Suprapubic skin (tissue), 4 donors: ENCODE results near the gene PDE6C. TPM values are rescaled to one million over a fixed set of nuclear protein-coding genes. Genes with fewer than 3 reads are reported as not detected.

Source experiments
- DNase-seq, 2 donors: peaks; one replicate each; pipeline ENCODE4 v3.0.0-alpha.2; 2019; ENCODE audit warnings: low spot score in 2 of 2
- H3K27ac ChIP-seq: fragments of 200-600 bp; sonication (generic); one replicate; pipeline ENCODE4 v1.5.1; 2019
- H3K27me3 ChIP-seq: fragments of 200-600 bp; sonication (generic); one replicate; pipeline ENCODE4 v1.5.1; 2019
- H3K36me3 ChIP-seq: fragments of 200-600 bp; sonication (generic); one replicate; pipeline ENCODE4 v1.5.1; 2019
- H3K4me1 ChIP-seq: fragments of 200-600 bp; sonication (generic); one replicate; pipeline ENCODE4 v1.5.1; 2019
- H3K4me3 ChIP-seq: fragments of 200-600 bp; sonication (generic); one replicate; pipeline ENCODE4 v1.5.1; 2019; ENCODE audit warnings: mild to moderate bottlenecking
- H3K9me3 ChIP-seq: fragments of 200-600 bp; sonication (generic); one replicate; pipeline ENCODE4 v1.5.1; 2019
- EP300 ChIP-seq: sonication (generic); formaldehyde crosslinking; IDR thresholded peaks from one replicate; pipeline ENCODE4 v1.6.1; 2017; ENCODE audit warnings: antibody characterized with exemption
- POLR2A ChIP-seq, 2 donors: fragments of 450-650 bp; IDR thresholded peaks; one replicate each; pipeline ENCODE4 v1.6.1; 2017; ENCODE audit warnings: antibody characterized with exemption in 2 of 2, mild to moderate bottlenecking in 2 of 2, moderate library complexity in 2 of 2
- POLR2AphosphoS5 ChIP-seq, 3 donors: sonication (generic); formaldehyde crosslinking; IDR thresholded peaks; one replicate each; pipeline ENCODE4 v1.6.1; 2017; ENCODE audit warnings: antibody characterized with exemption in 3 of 3
- WGBS: methylation state at CpG from one replicate; pipeline ENCODE4 v1.1.5; 2018; 5-methylcytosine and 5-hydroxymethylcytosine counted together
- total RNA-seq, 4 donors: library from RNA; depleted of rRNA; stranded (reverse); fragments of >200 nt; gene quantifications; one replicate each; pipeline ENCODE4 v1.1.0, GENCODE V29; 2016
- TF ChIP-seq, protein P1 (sequence below), 2 donors: fragments of 200-600 bp in 1 of 2; fragments of 450-650 bp in 1 of 2; sonication (generic) in 1 of 2; IDR thresholded peaks; one replicate each; pipeline ENCODE4 v1.5.1; 2016 to 2019; ENCODE audit warnings: antibody characterized with exemption in 2 of 2, mild to moderate bottlenecking in 1 of 2, moderate library complexity in 1 of 2

Gene PDE6C
- total RNA-seq, 4 donors from 2014 or later, result not detected

DNA sequence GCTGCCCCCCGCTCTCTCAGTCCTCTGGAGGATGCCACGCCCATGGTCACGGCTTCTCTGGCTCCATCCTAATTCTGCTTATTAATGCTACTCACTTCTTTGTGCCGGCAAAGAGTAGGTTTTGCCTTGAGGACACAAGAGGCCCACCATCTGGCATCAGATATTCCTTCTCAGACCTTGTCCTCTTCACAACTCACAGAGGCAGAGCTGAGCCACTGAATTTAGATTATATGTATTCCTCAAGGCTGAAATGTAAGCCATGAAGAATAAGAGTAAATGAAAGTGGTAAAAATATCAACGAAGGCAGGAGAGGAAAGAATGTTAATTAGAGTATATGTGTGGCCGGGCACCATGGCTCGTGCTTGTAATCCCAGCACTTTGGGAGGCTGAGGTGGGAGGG, 17.8 kb upstream of the PDE6C start:
- Histone ChIP-seq H3K9me3 (no peaks in the 10 kb centered on the region), H3K27ac (no peak overlapping the region), H3K36me3 (no peaks in the 10 kb centered on the region), H3K27me3 (no peaks in the 10 kb centered on the region), H3K4me3 (no peak overlapping the region), H3K4me1 (no peaks in the 10 kb centered on the region)
- DNase-seq, result no peak
- WGBS, result 87% methylated on average over 7 of the region's 7 CpGs
- TF ChIP-seq POLR2AphosphoS5 (IDR thresholded peaks at IDR 0.05), result no peak
- TF ChIP-seq, protein P1, sequence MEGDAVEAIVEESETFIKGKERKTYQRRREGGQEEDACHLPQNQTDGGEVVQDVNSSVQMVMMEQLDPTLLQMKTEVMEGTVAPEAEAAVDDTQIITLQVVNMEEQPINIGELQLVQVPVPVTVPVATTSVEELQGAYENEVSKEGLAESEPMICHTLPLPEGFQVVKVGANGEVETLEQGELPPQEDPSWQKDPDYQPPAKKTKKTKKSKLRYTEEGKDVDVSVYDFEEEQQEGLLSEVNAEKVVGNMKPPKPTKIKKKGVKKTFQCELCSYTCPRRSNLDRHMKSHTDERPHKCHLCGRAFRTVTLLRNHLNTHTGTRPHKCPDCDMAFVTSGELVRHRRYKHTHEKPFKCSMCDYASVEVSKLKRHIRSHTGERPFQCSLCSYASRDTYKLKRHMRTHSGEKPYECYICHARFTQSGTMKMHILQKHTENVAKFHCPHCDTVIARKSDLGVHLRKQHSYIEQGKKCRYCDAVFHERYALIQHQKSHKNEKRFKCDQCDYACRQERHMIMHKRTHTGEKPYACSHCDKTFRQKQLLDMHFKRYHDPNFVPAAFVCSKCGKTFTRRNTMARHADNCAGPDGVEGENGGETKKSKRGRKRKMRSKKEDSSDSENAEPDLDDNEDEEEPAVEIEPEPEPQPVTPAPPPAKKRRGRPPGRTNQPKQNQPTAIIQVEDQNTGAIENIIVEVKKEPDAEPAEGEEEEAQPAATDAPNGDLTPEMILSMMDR (IDR thresholded peaks at IDR 0.05), result no peak

DNA sequence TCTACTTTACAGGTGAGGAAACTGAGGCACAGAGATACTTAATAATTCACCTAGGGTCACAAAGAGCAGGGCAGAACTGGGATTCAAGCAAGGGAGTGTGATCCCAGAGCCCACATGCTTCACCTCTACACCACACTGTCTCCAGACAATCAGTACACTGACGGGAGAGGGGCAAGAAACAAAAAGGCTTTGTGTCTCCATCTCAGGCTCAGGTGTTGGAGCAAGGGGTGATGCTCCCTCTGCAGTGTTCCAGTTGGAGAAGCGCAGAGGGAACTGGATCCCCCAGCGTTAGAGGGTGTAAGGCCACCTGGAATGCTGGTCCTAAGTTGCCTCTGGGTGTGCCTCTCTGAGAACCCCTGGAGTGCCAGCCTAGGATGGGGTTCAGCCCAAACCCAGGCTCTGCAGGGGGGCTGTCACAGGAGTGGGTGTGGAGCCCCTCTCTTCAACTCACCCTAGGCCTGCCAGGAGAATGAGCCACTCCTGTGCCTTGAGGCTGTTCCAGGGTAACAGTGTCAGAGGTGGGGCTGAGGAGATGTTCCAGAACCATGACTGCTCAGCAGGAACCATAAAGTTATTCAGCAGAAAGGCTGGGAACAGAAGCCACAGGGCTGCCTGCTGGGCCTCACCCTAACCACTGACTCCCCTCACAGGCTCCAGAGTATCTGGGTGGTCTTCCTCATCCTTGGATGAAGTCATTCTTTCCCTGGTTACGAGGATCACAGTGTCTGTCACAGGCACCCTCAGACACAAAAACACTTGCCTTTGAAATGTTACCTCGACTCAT, 16.8 kb upstream of the PDE6C start:
- TF ChIP-seq, protein P1 (IDR thresholded peaks at IDR 0.05), result no peak
- no peak for TF ChIP-seq POLR2A (IDR thresholded peaks at IDR 0.05)
- TF ChIP-seq EP300, result no peak
- TF ChIP-seq POLR2AphosphoS5 (IDR thresholded peaks at IDR 0.05), result no peak
- peak in 1 of 2 donors; percentile 55 for DNase-seq
- no peak overlapping the region for H3K4me3 ChIP-seq

GRCh38 chr10:93596539-93596938, 15.8 kb upstream of the PDE6C start:
- DNase-seq, result peak in 1 of 2 donors; percentile 26
- Histone ChIP-seq H3K9me3 (no peaks in the 10 kb centered on the region), H3K4me3 (no peak overlapping the region), H3K36me3 (no peaks in the 10 kb centered on the region), H3K4me1 (peaks cover 13% of the 10 kb centered on the region), H3K27ac (no peak overlapping the region), H3K27me3 (peaks cover 14% of the 10 kb centered on the region)
- TF ChIP-seq POLR2A (IDR thresholded peaks at IDR 0.05) (no peak), EP300 (no peak)
- WGBS, result 85% methylated on average over 4 of the region's 4 CpGs

More for the DNA sequence above, 16.8 kb upstream of the PDE6C start:
- H3K4me1 ChIP-seq, result peaks cover 4% of the 10 kb centered on the region
- H3K27me3 ChIP-seq, result peaks cover 4% of the 10 kb centered on the region
- no peak overlapping the region for H3K27ac ChIP-seq
- 85% methylated on average over 5 of the region's 5 CpGs for WGBS
- H3K36me3 ChIP-seq, result no peaks in the 10 kb centered on the region
- H3K9me3 ChIP-seq, result no peaks in the 10 kb centered on the region

- no peaks in the 10 kb centered on the region for H3K9me3 ChIP-seq
- DNase-seq, result peak in 1 of 2 donors; percentile 1
- peaks cover 14% of the 10 kb centered on the region for H3K4me1 ChIP-seq
- WGBS, result 83% methylated on average over 1 of the region's 1 CpG
- H3K4me3 ChIP-seq, result no peak overlapping the region
- no peaks in the 10 kb centered on the region for H3K36me3 ChIP-seq
- H3K27me3 ChIP-seq, result peaks cover 20% of the 10 kb centered on the region
- TF ChIP-seq POLR2A (IDR thresholded peaks at IDR 0.05) (no peak), POLR2AphosphoS5 (IDR thresholded peaks at IDR 0.05) (no peak), EP300 (no peak)
- TF ChIP-seq, protein P1 (IDR thresholded peaks at IDR 0.05), result no peak
- no peak overlapping the region for H3K27ac ChIP-seq
These were observed 15.2 kb upstream of the PDE6C start for GRCh38 chr10:93597075-93597599.

GRCh38 chr10:93598157-93598556, 14.2 kb upstream of the PDE6C start:
- H3K4me3 ChIP-seq, result no peak overlapping the region
- H3K27ac ChIP-seq, result no peak overlapping the region
- WGBS, result 92% methylated on average over 5 of the region's 5 CpGs
- no peaks in the 10 kb centered on the region for H3K36me3 ChIP-seq
- H3K27me3 ChIP-seq, result peaks cover 28% of the 10 kb centered on the region
- peaks cover 14% of the 10 kb centered on the region for H3K4me1 ChIP-seq
- no peaks in the 10 kb centered on the region for H3K9me3 ChIP-seq
- TF ChIP-seq POLR2A (IDR thresholded peaks at IDR 0.05) (no peak), EP300 (no peak)
- DNase-seq, result no peak

- TF ChIP-seq, protein P1 (IDR thresholded peaks at IDR 0.05), result no peak
- TF ChIP-seq POLR2A (IDR thresholded peaks at IDR 0.05), result no peak
- no peak for TF ChIP-seq EP300
- TF ChIP-seq POLR2AphosphoS5 (IDR thresholded peaks at IDR 0.05), result no peak
- H3K27me3 ChIP-seq, result peaks cover 36% of the 10 kb centered on the region
- H3K4me3 ChIP-seq, result no peak overlapping the region
- H3K36me3 ChIP-seq, result no peaks in the 10 kb centered on the region
- 57% methylated on average over 1 of the region's 1 CpG for WGBS
- peak in 1 of 2 donors; percentile 13 for DNase-seq
- no peaks in the 10 kb centered on the region for H3K9me3 ChIP-seq
- peaks cover 14% of the 10 kb centered on the region for H3K4me1 ChIP-seq
- H3K27ac ChIP-seq, result no peak overlapping the region
These were observed 13.0 kb upstream of the PDE6C start for GRCh38 chr10:93599335-93599734.
